CMK (cell line): ENCODE measurements around the gene ZNF200.
"Not testable (repeated sequence)": the region's sequence is repeated elsewhere in the genome, so short reads cannot be mapped to it uniquely, and the experiment has no call there.

Source experiments
- DNase-seq: peaks from one replicate; pipeline ENCODE4 v3.0.0-alpha.2; 2010; ENCODE audit warnings: low read depth

Gene ZNF200

GRCh38 chr16:3252967-3253366 is 18.0 kb upstream of the ZNF200 start:
- no peak for DNase-seq

GRCh38 chr16:3249451-3249850 is 14.5 kb upstream of the ZNF200 start:
- DNase-seq, result no peak

GRCh38 chr16:3249020-3249419 is 14.1 kb upstream of the ZNF200 start:
- no peak for DNase-seq

- DNase-seq, result no peak
Observed at GRCh38 chr16:3248596-3248995, 13.6 kb upstream of the ZNF200 start.

- peak; percentile 70 for DNase-seq
Observed at GRCh38 chr16:3246876-3247275, 11.9 kb upstream of the ZNF200 start.

GRCh38 chr16:3246002-3246401 is 11.0 kb upstream of the ZNF200 start:
- no peak for DNase-seq

GRCh38 chr16:3243882-3244281 is 8.9 kb upstream of the ZNF200 start:
- DNase-seq, result no peak

- no peak for DNase-seq
Observed at GRCh38 chr16:3242709-3243108, 7.8 kb upstream of the ZNF200 start.

- DNase-seq, result no peak
Observed at GRCh38 chr16:3241761-3242160, 6.8 kb upstream of the ZNF200 start.

GRCh38 chr16:3235856-3236669 is 1.1 kb upstream of the ZNF200 start:
- DNase-seq, result peak; percentile 95

- no peak for DNase-seq
Observed at GRCh38 chr16:3234543-3234856, 458 bp downstream of the ZNF200 start.

- DNase-seq, result no peak
Observed at GRCh38 chr16:3223913-3224515, 10.9 kb downstream of the ZNF200 start.

GRCh38 chr16:3220839-3221238 is 14.1 kb downstream of the ZNF200 start:
- DNase-seq, result no peak

GRCh38 chr16:3216263-3216640 is 18.7 kb downstream of the ZNF200 start:
- no peak for DNase-seq

GRCh38 chr16:3215601-3216262 is 19.2 kb downstream of the ZNF200 start:
- no peak for DNase-seq

GRCh38 chr16:3214904-3215600 is 19.9 kb downstream of the ZNF200 start:
- no peak for DNase-seq

- no peak for DNase-seq
Observed at GRCh38 chr16:3212567-3212966, 22.4 kb downstream of the ZNF200 start.

GRCh38 chr16:3212006-3212405 is 23.0 kb downstream of the ZNF200 start:
- DNase-seq, result no peak

GRCh38 chr16:3207086-3207953 is 27.6 kb downstream of the ZNF200 start:
- DNase-seq, result no peak

- DNase-seq, result not testable (repeated sequence)
Observed at GRCh38 chr16:3205939-3206338, 29.0 kb downstream of the ZNF200 start.

- no peak for DNase-seq
Observed at GRCh38 chr16:3202903-3203539, 31.9 kb downstream of the ZNF200 start.
